Stomach (tissue), 4 donors: ENCODE results near the gene DSC3.

Experiments
- CTCF ChIP-seq, 7 experiments: fragments of 450-650 bp in 4 of 7; fragments of 200-600 bp in 3 of 7; sonication (generic) in 3 of 7; IDR thresholded peaks; one replicate each; pipeline ENCODE4 v1.5.1; 2016 to 2019; ENCODE audit warnings: antibody characterized with exemption in 7 of 7, control low read depth in 2 of 7, mild to moderate bottlenecking in 1 of 7
- POLR2A ChIP-seq, 4 donors: fragments of 450-650 bp; IDR thresholded peaks; one replicate each; pipeline ENCODE4 v1.6.1; 2016; ENCODE audit warnings: antibody characterized with exemption in 4 of 4, control low read depth in 2 of 4, mild to moderate bottlenecking in 1 of 4, moderate library complexity in 1 of 4
- POLR2AphosphoS5 ChIP-seq, 3 donors: sonication (generic); formaldehyde crosslinking; IDR thresholded peaks; one replicate each; pipeline ENCODE4 v1.6.1; 2016; ENCODE audit warnings: antibody characterized with exemption in 3 of 3

- TF ChIP-seq CTCF (IDR thresholded peaks at IDR 0.05) (no peak), POLR2A (IDR thresholded peaks at IDR 0.05) (no peak), POLR2AphosphoS5 (IDR thresholded peaks at IDR 0.05) (no peak)
Observed at GRCh38 chr18:31039426-31039825, 3.1 kb downstream of the DSC3 start.
